IMR-90 (cell line): ENCODE measurements around the gene NCAPG2. TPM values are rescaled to one million over a fixed set of nuclear protein-coding genes. Genes with fewer than 3 reads are reported as not detected.

ENCODE experiments used
- ATAC-seq: fragments of 200-7000 bp; cut with Tn5 transposase; 2 replicates; pipeline ENCODE4 v1.9.1; 2020; ENCODE audit warnings: low read depth, mild to moderate bottlenecking, moderate library complexity
- BruUV-seq: library from RNA; stranded (reverse); fragments of 400-500 nt; replicated peaks from 2 replicates; lab custom pipeline; 2021; lab: Mats Ljungman, UMichigan
- CTCF ChIA-PET: fragments of 300-600 bp; formaldehyde crosslinking; extraction: SDS; loops from one replicate; lab custom pipeline; 2021; ENCODE audit warnings: antibody characterized with exemption; lab: Yijun Ruan, JAX
- POLR2A ChIA-PET: fragments of 300-600 bp; sonication (Branson Sonifier 250); formaldehyde crosslinking; loops from one replicate; lab custom pipeline; 2022; ENCODE audit warnings: antibody characterized with exemption; ENCODE audit not compliant: unreplicated experiment; lab: Charles Lee
- DNase-seq: peaks from one replicate; pipeline ENCODE4 v3.0.0; 2013
- H2AFZ ChIP-seq: replicated peaks from 2 replicates; pipeline ENCODE3; 2013; ENCODE audit warnings: low read length, mild to moderate bottlenecking; ENCODE audit not compliant: poor library complexity
- H2AK5ac ChIP-seq: 2 replicates; pipeline ENCODE4 v1.6.1; 2013; ENCODE audit warnings: low read depth, low read length, inconsistent platforms
- H2AK9ac ChIP-seq: replicated peaks from 2 replicates; pipeline ENCODE3; 2013; ENCODE audit warnings: mild to moderate bottlenecking, low read depth, low read length, moderate library complexity; ENCODE audit not compliant: poor library complexity
- H2BK120ac ChIP-seq: 2 replicates; pipeline ENCODE4 v1.6.1; 2013; ENCODE audit warnings: low read depth, low read length, inconsistent platforms
- H2BK15ac ChIP-seq: 3 replicates; pipeline ENCODE4 v1.6.1; 2013; ENCODE audit warnings: low read depth, low read length, inconsistent platforms
- H2BK20ac ChIP-seq: 2 replicates; pipeline ENCODE4 v1.6.1; 2013; ENCODE audit warnings: low read depth, mild to moderate bottlenecking, inconsistent platforms, low read length, moderate library complexity
- H2BK5ac ChIP-seq: 2 replicates; pipeline ENCODE4 v1.6.1; 2013; ENCODE audit warnings: mild to moderate bottlenecking, low read depth, low read length, inconsistent platforms; ENCODE audit not compliant: poor library complexity, severe bottlenecking
- H3K14ac ChIP-seq: replicated peaks from 2 replicates; pipeline ENCODE4 v1.6.1; 2013; ENCODE audit warnings: low read depth, low read length, inconsistent platforms
- H3K18ac ChIP-seq: 2 replicates; pipeline ENCODE4 v1.6.1; 2013; ENCODE audit warnings: low read depth, low read length, control low read depth
- H3K23ac ChIP-seq: 2 replicates; pipeline ENCODE4 v1.6.1; 2013; ENCODE audit warnings: low read depth, low read length, inconsistent platforms
- H3K27ac ChIP-seq: 2 replicates; pipeline ENCODE4 v1.5.1; 2013; ENCODE audit warnings: mild to moderate bottlenecking, control low read depth, low read length; ENCODE audit not compliant: insufficient read depth
- H3K27me3 ChIP-seq: 2 replicates; pipeline ENCODE4 v1.6.1; 2013; ENCODE audit warnings: low read length; ENCODE audit not compliant: control insufficient read depth, insufficient read depth
- H3K36me3 ChIP-seq: 2 replicates; pipeline ENCODE4 v1.6.1; 2013; ENCODE audit warnings: low read length, mixed read lengths; ENCODE audit not compliant: control insufficient read depth, insufficient read depth
- H3K4ac ChIP-seq: 2 replicates; pipeline ENCODE4 v1.6.1; 2013; ENCODE audit warnings: low read depth, low read length, inconsistent platforms
- H3K4me1 ChIP-seq: 2 replicates; pipeline ENCODE4 v1.6.1; 2013; ENCODE audit warnings: low read length, mixed read lengths; ENCODE audit not compliant: control insufficient read depth, insufficient read depth
- H3K4me2 ChIP-seq: 2 replicates; pipeline ENCODE4 v1.6.1; 2013; ENCODE audit warnings: low read depth, mild to moderate bottlenecking, control low read depth, low read length, moderate library complexity
- H3K4me3 ChIP-seq: 2 replicates; pipeline ENCODE4 v1.5.1; 2013; ENCODE audit warnings: low read depth, mild to moderate bottlenecking, control low read depth, low read length, moderate library complexity; ENCODE audit not compliant: insufficient read depth
- H3K56ac ChIP-seq: 2 replicates; pipeline ENCODE4 v1.6.1; 2013; ENCODE audit warnings: low read length, inconsistent platforms; ENCODE audit not compliant: insufficient read depth; ENCODE audit errors: extremely low read depth
- H3K79me1 ChIP-seq, 2 experiments: 2 replicates each; pipeline ENCODE4 v1.6.1; 2013; ENCODE audit warnings: low read length in 2 of 2, inconsistent platforms in 1 of 2, low read depth in 1 of 2
- H3K9ac ChIP-seq: 2 replicates; pipeline ENCODE4 v1.6.1; 2013; ENCODE audit warnings: low read depth, low read length, control low read depth
- H3K9me1 ChIP-seq: 2 replicates; pipeline ENCODE4 v1.6.1; 2013; ENCODE audit warnings: low read length, inconsistent platforms; ENCODE audit not compliant: insufficient read depth
- H3K9me3 ChIP-seq: 2 replicates; pipeline ENCODE4 v1.6.1; 2013; ENCODE audit warnings: low read length; ENCODE audit not compliant: control insufficient read depth, insufficient read depth
- H4K20me1 ChIP-seq: 2 replicates; pipeline ENCODE4 v1.6.1; 2013; ENCODE audit warnings: low read length, inconsistent platforms; ENCODE audit not compliant: insufficient read depth
- H4K5ac ChIP-seq: 2 replicates; pipeline ENCODE4 v1.6.1; 2013; ENCODE audit warnings: mild to moderate bottlenecking, low read depth, low read length, control low read depth
- H4K8ac ChIP-seq, 2 experiments: 2 replicates each; pipeline ENCODE4 v1.6.1; 2013; ENCODE audit warnings: low read depth in 2 of 2, low read length in 2 of 2, control low read depth in 1 of 2, inconsistent platforms in 1 of 2
- H4K91ac ChIP-seq: 2 replicates; pipeline ENCODE4 v1.6.1; 2013; ENCODE audit warnings: low read depth, low read length, inconsistent platforms; ENCODE audit not compliant: insufficient read depth
- BHLHE40 ChIP-seq: fragments of 150-350 bp; IDR thresholded peaks from 2 replicates; pipeline ENCODE4 v1.6.1; 2016; ENCODE audit warnings: mild to moderate bottlenecking, low read depth, low read length
- CEBPB ChIP-seq: IDR thresholded peaks from 2 replicates; pipeline ENCODE4 v1.6.1; 2012; ENCODE audit warnings: low read depth, low read length, improper control_type of control experiment
- CHD1 ChIP-seq: IDR thresholded peaks from 2 replicates; pipeline ENCODE4 v1.6.1; 2012; ENCODE audit warnings: low read depth, low read length, improper control_type of control experiment
- CTCF ChIP-seq: conservative IDR thresholded peaks from 2 replicates; pipeline ENCODE4 v1.5.1; 2012; ENCODE audit warnings: mild to moderate bottlenecking, low read depth, low read length, improper control_type of control experiment
- FOS ChIP-seq: fragments of 150-350 bp; IDR thresholded peaks from 2 replicates; pipeline ENCODE4 v1.6.1; 2016; ENCODE audit warnings: low read depth, low read length
- MAFK ChIP-seq: IDR thresholded peaks from 2 replicates; pipeline ENCODE4 v1.6.1; 2012; ENCODE audit warnings: low read depth, low read length, improper control_type of control experiment
- MXI1 ChIP-seq: IDR thresholded peaks from 2 replicates; pipeline ENCODE4 v1.6.1; 2012; ENCODE audit warnings: low read depth, mild to moderate bottlenecking, low read length, moderate library complexity, borderline replicate concordance
- NFE2L2 ChIP-seq: fragments of 150-350 bp; IDR thresholded peaks from 2 replicates; pipeline ENCODE4 v1.6.1; 2016; ENCODE audit warnings: low read depth, mild to moderate bottlenecking, low read length
- POLR2A ChIP-seq: IDR thresholded peaks from 2 replicates; pipeline ENCODE4 v1.6.1; 2012; ENCODE audit warnings: mild to moderate bottlenecking, low read depth, low read length
- RAD21 ChIP-seq: IDR thresholded peaks from 2 replicates; pipeline ENCODE4 v1.6.1; 2012; ENCODE audit warnings: low read length, improper control_type of control experiment
- SMC3 ChIP-seq: fragments of 150-350 bp; IDR thresholded peaks from 2 replicates; pipeline ENCODE4 v1.6.1; 2016; ENCODE audit warnings: low read depth, mild to moderate bottlenecking, antibody characterized with exemption, low read length, moderate library complexity
- USF2 ChIP-seq: fragments of 150-350 bp; IDR thresholded peaks from 2 replicates; pipeline ENCODE4 v1.6.1; 2017; ENCODE audit warnings: mild to moderate bottlenecking, antibody characterized with exemption, low read length, low read depth
- WGBS, 2 experiments: methylation state at CpG; one replicate each; pipeline versions ENCODE4 v1.1.5 to v1.1.7; 2013; ENCODE audit warnings: missing lambda C conversion rate in 2 of 2; ENCODE audit not compliant: insufficient read length in 1 of 2; ENCODE audit errors: extremely low coverage in 2 of 2; 5-methylcytosine and 5-hydroxymethylcytosine counted together
- dilution Hi-C: fragments of 300-500 bp; cut with HindIII; formaldehyde crosslinking; loops from one replicate; pipeline ENCODE4 v1.14.3; 2018; ENCODE audit warnings: low sequenced_read_pairs; ENCODE audit not compliant: unreplicated experiment
- in situ Hi-C: fragments of 300-500 bp; cut with MboI; formaldehyde crosslinking; loops from 3 replicates; pipeline ENCODE4 v1.14.3; 2019; ENCODE audit warnings: low sequenced_read_pairs, inconsistent platforms, mixed read lengths
- intact Hi-C: fragments of 100-400 bp; cut with micrococcal nuclease; formaldehyde crosslinking; loops from 2 replicates; pipeline ENCODE4 v1.10.0; 2022
- polyA plus RNA-seq, 3 experiments: library from polyadenylated mRNA; depleted of rRNA; stranded (reverse); fragments of >200 nt; gene quantifications; 2 replicates each; pipeline ENCODE4 v1.2.3, GENCODE V29; 2012; ENCODE audit warnings: low replicate concordance in 1 of 3
- total RNA-seq: library from RNA; depleted of rRNA; stranded (reverse); fragments of >200 nt; gene quantifications from 2 replicates; pipeline ENCODE4 v1.2.3, GENCODE V29; 2012

Gene NCAPG2
- total and polyA plus RNA-seq, 2 of the 4 experiments (the other 2 are of a cell fraction): 25.6 to 25.8 TPM

DNA sequence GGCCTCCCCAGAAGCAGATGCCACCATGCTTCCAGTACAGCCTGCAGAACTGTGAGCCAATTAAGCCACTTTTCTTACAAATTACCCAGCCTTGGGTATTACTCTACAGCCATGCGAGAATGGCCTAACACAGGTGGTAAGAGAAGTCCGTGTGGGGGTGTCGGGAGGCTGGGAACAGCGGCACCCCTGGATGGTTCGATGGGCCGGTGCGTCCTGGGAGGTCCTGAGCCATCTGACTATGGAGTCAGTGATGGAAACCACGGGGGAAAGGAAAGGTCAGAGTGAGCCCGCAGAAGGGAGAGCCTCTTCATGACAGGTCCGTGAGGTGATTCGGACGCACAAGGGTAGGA is 114.4 kb downstream of the NCAPG2 start:
- dilution Hi-C loops: no loop called here
- Histone ChIP-seq H3K23ac (no peak overlapping the region), H2BK120ac (no peak overlapping the region), H2AFZ (no peak overlapping the region), H3K79me1 (no peaks in the 10 kb centered on the region), H3K18ac (no peak overlapping the region), H3K4me3 (no peak overlapping the region), H2AK5ac (no peak overlapping the region), H3K14ac (no peak overlapping the region), H3K4me1 (no peaks in the 10 kb centered on the region; the same call in 1 of the 2 replicates), H3K9ac (no peak overlapping the region), H4K5ac (no peak overlapping the region), H2BK5ac (no peak overlapping the region), H4K8ac (no peak overlapping the region), H3K36me3 (no peaks in the 10 kb centered on the region), H3K4ac (no peak overlapping the region), H2BK15ac (no peak overlapping the region), H3K4me2 (no peak overlapping the region), H4K91ac (no peak overlapping the region), H2BK20ac (no peak overlapping the region), H3K9me1 (no peaks in the 10 kb centered on the region), H3K56ac (no peak overlapping the region), H3K27me3 (peaks cover 32% of the 10 kb centered on the region), H4K20me1 (no peaks in the 10 kb centered on the region), H3K27ac (no peak overlapping the region), H2AK9ac (no peak overlapping the region), H3K9me3 (peaks cover 2% of the 10 kb centered on the region; the same call in 1 of the 2 replicates)
- in situ Hi-C loops: no loop called here
- ChIA-PET POLR2A (no interaction called here), CTCF (no interaction called here)
- ATAC-seq (no peak), DNase-seq (no peak)
- no TSS peak for BruUV-seq
- intact Hi-C loops: no loop called here
- 81% methylated on average over 8 of the region's 12 CpGs; no CpG with 5 or more reads in 1 of the 2 experiments for WGBS, 2 experiments
- TF ChIP-seq NFE2L2 (no peak), USF2 (no peak), CTCF (no peak), BHLHE40 (no peak), CEBPB (no peak), FOS (no peak), RAD21 (no peak), SMC3 (no peak), CHD1 (no peak), MAFK (no peak), POLR2A (no peak), MXI1 (no peak)
